Kidney epithelial cell (primary cell): ENCODE data around the gene JMJD1C. TPM values are rescaled to one million over a fixed set of nuclear protein-coding genes. Genes with fewer than 3 reads are reported as not detected.

Source experiments
- DNase-seq: peaks from one replicate; pipeline ENCODE4 v3.0.0-alpha.2; 2010; ENCODE audit warnings: low read depth
- H3K27me3 ChIP-seq: 2 replicates; pipeline ENCODE4 v1.6.0; 2011; ENCODE audit warnings: low read length; ENCODE audit not compliant: control insufficient read depth, insufficient read depth
- H3K36me3 ChIP-seq: 2 replicates; pipeline ENCODE4 v1.5.1; 2011; ENCODE audit warnings: low read length; ENCODE audit not compliant: control insufficient read depth, insufficient read depth
- H3K4me3 ChIP-seq: 2 replicates; pipeline ENCODE4 v1.5.1; 2011; ENCODE audit warnings: low read depth, mild to moderate bottlenecking, control low read depth, low read length
- total RNA-seq: library from RNA; depleted of rRNA; stranded (reverse); fragments of >200 nt; gene quantifications from 2 replicates; pipeline ENCODE4 v1.2.3, GENCODE V29; 2015
- TF ChIP-seq, protein P1 (sequence below): IDR thresholded peaks from 2 replicates; pipeline ENCODE4 v1.5.1; 2011; ENCODE audit warnings: mild to moderate bottlenecking, moderate library complexity, low read length, control low read depth, inconsistent platforms; ENCODE audit not compliant: insufficient read depth, poor library complexity, severe bottlenecking

JMJD1C gene
- total RNA-seq, 1 donor from 2014 or later = 90.3 TPM

- H3K4me3 ChIP-seq = no peak overlapping the region
- DNase-seq = no peak
- no peaks in the 10 kb centered on the region for H3K36me3 ChIP-seq
- TF ChIP-seq, protein P1, sequence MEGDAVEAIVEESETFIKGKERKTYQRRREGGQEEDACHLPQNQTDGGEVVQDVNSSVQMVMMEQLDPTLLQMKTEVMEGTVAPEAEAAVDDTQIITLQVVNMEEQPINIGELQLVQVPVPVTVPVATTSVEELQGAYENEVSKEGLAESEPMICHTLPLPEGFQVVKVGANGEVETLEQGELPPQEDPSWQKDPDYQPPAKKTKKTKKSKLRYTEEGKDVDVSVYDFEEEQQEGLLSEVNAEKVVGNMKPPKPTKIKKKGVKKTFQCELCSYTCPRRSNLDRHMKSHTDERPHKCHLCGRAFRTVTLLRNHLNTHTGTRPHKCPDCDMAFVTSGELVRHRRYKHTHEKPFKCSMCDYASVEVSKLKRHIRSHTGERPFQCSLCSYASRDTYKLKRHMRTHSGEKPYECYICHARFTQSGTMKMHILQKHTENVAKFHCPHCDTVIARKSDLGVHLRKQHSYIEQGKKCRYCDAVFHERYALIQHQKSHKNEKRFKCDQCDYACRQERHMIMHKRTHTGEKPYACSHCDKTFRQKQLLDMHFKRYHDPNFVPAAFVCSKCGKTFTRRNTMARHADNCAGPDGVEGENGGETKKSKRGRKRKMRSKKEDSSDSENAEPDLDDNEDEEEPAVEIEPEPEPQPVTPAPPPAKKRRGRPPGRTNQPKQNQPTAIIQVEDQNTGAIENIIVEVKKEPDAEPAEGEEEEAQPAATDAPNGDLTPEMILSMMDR = no peak
- H3K27me3 ChIP-seq = no peaks in the 10 kb centered on the region
Observed at GRCh38 chr10:63368365-63368764, 97.4 kb downstream of the JMJD1C start.

DNA sequence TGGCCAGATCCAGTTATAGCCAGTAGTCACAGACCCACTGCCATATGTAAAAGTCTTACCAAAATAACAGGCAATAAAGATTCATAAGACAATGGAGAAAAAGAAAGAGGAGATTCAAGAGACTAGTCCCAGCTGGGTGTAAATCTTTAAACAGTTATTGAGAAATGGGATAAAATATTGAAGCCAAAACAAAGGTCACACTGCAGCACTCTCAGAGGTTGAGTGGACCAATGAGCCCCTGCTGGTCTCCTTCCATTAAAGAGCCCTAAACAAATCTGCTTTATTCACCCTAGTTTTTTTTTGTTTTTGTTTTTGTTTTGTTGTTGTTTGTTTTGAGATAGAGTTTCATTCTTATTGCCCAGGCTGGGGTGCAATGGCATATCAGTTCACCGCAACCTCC, 98.8 kb downstream of the JMJD1C start:
- Histone ChIP-seq H3K27me3 (no peaks in the 10 kb centered on the region), H3K36me3 (no peaks in the 10 kb centered on the region), H3K4me3 (no peak overlapping the region)
- no peak for DNase-seq
- TF ChIP-seq, protein P1 = no peak

DNA sequence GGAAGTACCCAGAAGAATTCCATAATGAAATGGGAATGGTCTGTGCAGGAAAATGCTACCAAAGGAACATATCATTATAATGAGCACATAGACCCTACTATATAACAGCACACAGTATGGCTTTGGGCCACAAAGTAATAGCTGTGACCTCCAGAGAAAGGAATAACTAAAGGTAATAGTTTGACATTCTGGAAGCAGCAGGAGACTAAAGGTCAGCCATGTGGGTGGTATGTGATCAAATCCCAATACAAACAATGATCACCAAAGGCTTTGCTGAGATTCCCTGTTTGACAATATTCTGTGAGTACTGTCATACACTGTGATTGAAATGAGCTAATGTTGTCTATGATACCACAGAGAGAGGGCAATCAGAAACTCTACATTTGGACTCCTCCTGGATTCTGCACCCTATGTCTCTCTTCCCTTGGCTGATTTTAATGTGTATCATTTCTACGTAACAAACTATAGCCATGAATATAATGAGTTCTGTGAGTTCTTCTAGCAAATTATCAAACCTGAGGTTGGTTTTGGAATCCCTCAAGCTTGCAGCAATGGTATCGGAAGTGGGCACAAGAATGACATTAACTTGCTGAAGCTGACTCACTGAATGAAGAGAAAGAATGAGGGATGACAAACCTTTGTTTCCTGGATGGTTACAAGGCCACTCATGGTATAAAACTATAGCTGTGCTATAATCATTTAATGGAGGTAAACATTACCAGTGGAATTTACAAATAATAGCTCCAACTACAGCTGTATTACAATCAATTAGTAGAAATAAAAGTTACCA, 99.6 kb downstream of the JMJD1C start:
- TF ChIP-seq, protein P1 = no peak
- no peaks in the 10 kb centered on the region for H3K27me3 ChIP-seq
- H3K4me3 ChIP-seq = no peak overlapping the region
- peak; percentile 66 for DNase-seq
- no peaks in the 10 kb centered on the region for H3K36me3 ChIP-seq

DNA sequence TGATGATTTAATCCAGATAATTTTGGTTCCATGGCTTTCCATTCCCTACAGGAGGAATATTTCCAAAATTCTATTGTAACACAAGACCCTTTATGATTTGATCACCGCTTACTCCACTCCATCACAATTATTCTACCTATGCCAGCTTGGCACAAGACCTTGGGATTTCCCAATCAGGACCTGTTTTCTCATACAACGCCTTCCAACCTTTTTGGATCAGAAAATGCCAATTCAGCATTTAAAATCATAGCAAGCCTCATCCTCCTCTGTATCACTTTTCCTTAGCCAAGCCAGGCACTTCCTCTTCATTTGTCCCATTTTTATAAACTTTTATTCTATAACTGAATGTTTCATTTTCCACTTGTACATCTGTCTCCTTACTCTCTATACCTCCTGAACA, 100.9 kb downstream of the JMJD1C start:
- H3K27me3 ChIP-seq = no peaks in the 10 kb centered on the region
- no peak for DNase-seq
- no peak overlapping the region for H3K4me3 ChIP-seq
- H3K36me3 ChIP-seq = no peaks in the 10 kb centered on the region
- TF ChIP-seq, protein P1 = no peak

DNA sequence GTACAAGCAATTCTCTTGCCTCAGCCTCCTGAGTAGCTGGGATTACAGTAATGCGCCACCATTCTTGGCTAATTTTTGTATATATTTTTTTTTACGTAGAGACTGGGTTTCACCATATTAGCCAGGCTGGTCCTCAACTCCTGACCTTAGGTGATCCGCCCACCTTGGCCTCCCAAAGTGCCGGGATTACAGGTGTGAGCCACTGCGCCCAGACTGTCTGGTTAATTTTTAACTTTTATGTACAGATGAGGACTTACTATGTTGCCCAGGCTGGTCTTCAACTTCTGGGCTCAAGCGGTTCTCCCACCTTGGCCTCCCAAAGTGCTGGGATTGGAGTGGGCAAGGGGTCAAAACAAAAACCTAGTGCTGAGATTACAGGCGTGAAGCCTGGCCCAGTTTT, 101.8 kb downstream of the JMJD1C start:
- no peak for DNase-seq
- no peak overlapping the region for H3K4me3 ChIP-seq
- H3K36me3 ChIP-seq = no peaks in the 10 kb centered on the region
- H3K27me3 ChIP-seq = no peaks in the 10 kb centered on the region
- TF ChIP-seq, protein P1 = no peak

GRCh38 chr10:63355682-63356081, 110.1 kb downstream of the JMJD1C start:
- TF ChIP-seq, protein P1 = no peak
- no peaks in the 10 kb centered on the region for H3K27me3 ChIP-seq
- no peak for DNase-seq
- no peaks in the 10 kb centered on the region for H3K36me3 ChIP-seq
- no peak overlapping the region for H3K4me3 ChIP-seq
